ENCODE data around the gene DNAJB2.
A peak's percentile ranks its signal among the peaks of the same experiment; 100 is the strongest.

The DNAJB2 gene

DNA sequence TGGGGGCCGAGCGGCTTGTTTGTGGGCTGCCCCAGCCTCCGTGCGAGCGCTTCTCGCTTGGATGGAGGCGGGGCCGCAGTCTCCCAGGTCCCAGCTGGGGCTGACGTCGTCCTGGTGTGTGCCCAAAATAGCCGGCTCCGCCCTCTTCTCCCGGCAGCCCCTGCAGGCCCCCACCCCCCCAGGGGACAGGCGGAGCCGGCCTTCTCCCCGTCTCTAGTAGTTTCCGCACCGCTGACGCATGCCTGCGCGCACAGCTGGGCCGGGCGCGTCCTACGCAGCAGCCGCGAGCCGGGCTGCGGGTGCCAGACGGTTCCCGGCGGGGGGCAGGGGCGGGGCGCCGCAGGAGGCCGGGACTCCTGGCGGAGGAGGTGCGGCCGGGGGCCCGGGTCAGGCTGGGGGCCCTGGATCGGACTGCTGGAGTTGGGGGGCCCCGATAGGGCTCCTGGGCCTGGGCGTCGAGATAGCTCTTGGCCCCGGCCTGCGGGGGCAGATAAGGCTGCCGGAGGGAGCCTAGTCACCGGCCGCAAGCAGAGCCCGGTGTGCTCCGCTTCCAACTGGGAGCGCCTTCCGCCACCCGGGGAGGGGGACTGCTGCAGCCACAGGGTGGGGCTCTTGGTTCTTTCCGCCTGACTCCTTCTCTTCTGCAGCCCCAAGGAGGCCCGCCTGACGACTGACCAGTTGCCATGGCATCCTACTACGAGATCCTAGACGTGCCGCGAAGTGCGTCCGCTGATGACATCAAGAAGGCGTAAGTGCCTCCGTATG lies at the start of gene DNAJB2:
TSS of gene DNAJB2 (plus strand) at position 216 of the 765 bp plus-strand sequence. CDS start at position 684, 468 bp downstream.
- peak; percentile 99 to 100 for DNase-seq

- peak; percentile 56 to 72 for DNase-seq
Observed at GRCh38 chr2:219230059-219230540, 49.1 kb upstream of the DNAJB2 start.

DNA sequence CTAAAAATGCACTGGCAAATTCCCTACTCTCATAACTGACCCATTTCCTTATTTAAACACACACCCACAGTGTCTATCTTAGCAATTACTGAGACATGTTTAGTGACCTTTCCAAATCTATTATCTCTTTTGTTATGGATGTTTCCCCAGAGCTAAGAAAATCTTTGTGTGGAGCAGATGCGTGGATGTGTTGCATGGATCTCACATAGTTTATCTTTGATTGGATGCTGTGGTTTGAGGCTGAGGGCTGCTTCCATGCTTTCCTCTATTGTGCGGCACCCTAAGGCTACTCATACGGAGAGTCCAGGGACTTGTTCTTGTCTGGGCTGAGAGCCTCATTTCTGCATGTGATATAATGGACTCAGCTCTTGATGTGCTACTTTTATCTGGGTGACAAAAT lies 44.8 kb upstream of the DNAJB2 start:
- DNase-seq, result no peak

DNA sequence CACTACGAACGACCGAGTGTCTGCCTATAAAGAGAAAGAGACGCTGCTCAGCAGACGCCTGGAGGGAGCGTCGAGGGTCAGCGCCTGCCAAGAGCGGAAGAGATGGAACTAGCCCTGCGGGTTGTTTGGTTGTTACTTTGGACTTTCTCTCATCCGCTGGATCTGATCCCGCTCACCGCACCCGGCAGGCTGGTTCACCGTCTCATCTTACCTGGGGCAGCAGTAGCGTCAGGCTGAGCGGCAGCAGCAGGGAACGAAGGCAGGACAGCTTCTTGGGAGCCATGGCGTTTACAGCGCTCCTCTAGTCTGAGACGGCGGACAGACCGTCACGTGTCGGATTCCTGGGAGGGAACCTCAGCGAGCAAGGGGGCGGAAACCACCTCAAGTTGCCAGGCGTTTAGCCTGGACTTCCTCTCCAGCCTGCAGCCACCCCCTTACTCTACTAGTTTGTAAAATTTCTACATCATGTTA lies 35.8 kb upstream of the DNAJB2 start:
- DNase-seq, result no peak

GRCh38 chr2:219244789-219245147 lies 34.4 kb upstream of the DNAJB2 start:
- DNase-seq, result no peak

- DNase-seq, result peak; percentile 91 to 94
Observed at GRCh38 chr2:219245148-219245898, 33.8 kb upstream of the DNAJB2 start, which contains the start of the genes GLB1L and STK16. GLB1L (minus strand) TSS chr2:219245444; CDS start chr2:219243573, 1,871 bp downstream. STK16 (plus strand) TSS chr2:219245479; CDS start chr2:219246000, 521 bp downstream.

GRCh38 chr2:219245899-219246230 lies 33.3 kb upstream of the DNAJB2 start:
- DNase-seq, result peak in 1 of 2 donors; percentile 39

DNA sequence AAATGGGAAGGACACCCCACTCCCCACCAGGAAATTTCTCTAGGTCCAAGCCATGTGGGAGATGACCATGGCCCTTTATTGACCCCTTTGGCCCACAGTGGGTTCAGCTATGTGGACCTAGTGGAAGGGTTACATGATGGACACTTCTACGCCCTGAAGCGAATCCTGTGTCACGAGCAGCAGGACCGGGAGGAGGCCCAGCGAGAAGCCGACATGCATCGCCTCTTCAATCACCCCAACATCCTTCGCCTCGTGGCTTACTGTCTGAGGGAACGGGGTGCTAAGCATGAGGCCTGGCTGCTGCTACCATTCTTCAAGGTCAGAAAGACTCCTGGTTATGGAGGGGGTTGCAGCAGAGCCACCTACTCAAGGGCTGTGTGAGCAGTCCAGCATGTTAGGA lies 32.6 kb upstream of the DNAJB2 start:
- no peak for DNase-seq

- peak; percentile 61 to 63 for DNase-seq
Observed at GRCh38 chr2:219247678-219248642, 31.2 kb upstream of the DNAJB2 start.

GRCh38 chr2:219248845-219249202 lies 30.3 kb upstream of the DNAJB2 start:
- DNase-seq, result no peak

GRCh38 chr2:219249203-219249980 lies 29.8 kb upstream of the DNAJB2 start:
- peak; percentile 37 to 50 for DNase-seq

DNA sequence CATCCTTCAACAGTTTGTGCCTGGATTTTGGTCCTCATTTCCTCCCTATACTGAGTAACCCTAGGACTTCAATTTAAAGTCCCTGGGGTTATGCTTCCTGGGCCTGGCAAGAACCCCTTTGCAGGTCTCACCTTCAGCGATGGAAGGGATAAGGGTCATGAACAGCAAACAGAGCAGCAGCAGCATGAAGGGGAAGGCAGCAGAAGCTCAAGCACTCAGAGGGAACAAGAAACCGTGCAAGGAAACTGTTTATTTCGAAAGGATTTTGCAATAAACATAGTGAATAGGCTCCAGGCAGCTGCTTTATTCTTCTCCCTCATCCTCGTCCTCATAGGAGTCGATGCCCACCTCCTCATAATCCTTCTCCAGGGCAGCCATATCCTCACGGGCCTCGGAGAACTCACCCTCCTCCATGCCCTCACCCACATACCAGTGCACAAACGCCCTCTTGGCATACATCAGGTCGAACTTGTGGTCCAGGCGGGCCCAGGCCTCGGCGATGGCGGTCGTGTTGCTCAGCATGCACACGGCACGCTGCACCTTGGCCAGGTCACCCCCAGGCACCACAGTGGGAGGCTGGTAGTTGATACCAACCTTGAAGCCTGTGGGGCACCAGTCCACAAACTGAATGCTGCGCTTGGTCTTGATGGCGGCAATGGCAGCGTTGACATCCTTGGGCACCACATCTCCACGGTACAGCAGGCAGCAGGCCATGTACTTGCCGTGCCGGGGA lies 29.0 kb upstream of the DNAJB2 start:
- no peak for DNase-seq

- no peak for DNase-seq
Observed at GRCh38 chr2:219251656-219252055, 27.5 kb upstream of the DNAJB2 start.

DNA sequence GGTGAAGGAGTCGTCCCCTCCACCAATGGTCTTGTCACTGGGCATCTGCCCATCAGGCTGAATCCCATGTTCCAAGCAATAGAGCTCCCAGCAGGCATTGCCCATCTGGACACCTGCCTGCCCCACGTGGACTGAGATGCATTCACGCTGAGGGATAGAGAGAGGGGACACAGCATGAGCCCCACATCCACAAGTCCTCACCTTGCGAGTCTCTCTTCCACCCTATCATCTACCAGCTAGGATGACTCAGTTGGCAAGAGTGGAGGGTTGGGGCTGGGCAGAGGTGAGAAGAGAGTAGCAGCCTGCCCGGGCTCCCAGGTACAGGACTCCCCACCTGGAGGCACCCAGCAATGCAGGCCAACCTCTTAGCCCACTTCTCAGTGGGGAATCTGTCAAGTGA lies 27.1 kb upstream of the DNAJB2 start:
- DNase-seq, result peak; percentile 41 to 42

- DNase-seq, result peak in 1 of 2 donors; percentile 56
Observed at GRCh38 chr2:219252570-219252899, 26.6 kb upstream of the DNAJB2 start.

DNA sequence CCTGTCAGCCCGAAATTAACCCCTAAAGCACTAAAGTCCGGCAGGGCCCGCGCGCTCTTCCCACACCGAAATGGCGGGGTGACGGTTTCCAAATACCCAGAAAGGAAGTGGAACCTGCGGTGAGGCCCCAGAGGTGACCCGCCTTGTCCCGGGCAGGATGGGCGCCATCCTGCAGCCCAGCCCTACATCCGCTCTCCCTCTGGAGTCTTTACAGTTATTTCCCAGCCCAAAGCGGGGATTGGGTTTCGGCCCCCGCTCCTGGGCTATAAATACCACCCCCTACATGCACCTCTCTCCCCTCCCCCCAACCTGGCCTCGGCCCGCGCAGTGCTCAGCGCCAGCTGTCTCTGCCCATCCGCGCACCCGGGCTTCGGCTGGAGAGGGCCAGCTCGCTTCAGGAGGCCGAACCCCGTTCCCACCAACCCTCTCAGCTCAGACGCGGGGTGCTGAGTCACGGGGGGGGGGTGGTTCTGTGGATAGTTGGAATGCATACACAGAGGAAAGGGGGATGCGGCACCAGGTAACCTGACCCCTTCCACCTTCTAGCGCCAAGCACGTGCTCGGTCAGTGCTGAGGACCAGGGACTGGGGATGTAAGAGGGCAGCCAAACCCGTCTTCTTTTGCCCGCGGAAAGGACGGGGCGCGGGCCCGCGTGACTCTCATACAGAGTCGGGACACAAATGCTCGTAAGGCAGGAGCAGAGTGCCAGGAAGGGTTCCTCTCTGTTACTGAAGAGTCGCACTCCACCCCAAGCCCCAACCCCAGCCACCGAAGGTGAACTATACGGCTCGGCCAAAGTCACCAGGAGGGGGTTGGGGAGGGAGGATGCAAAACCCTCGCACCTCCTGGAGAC lies 26.0 kb upstream of the DNAJB2 start, which contains the start of gene TUBA4B:
TSS of gene TUBA4B (plus strand) at position 344 of the 853 bp plus-strand sequence. CDS start at position 509, 165 bp downstream.
- DNase-seq, result peak; percentile 51 to 68

GRCh38 chr2:219253753-219254589 lies 25.2 kb upstream of the DNAJB2 start, which contains the start of gene TUBA4A:
TUBA4A (minus strand) TSS chr2:219253918; CDS start chr2:219253858, 60 bp downstream.
- DNase-seq, result peak; percentile 91 to 92

GRCh38 chr2:219254590-219255201 lies 24.5 kb upstream of the DNAJB2 start:
- DNase-seq, result peak; percentile 26 to 49
